Eye (tissue), 1 donor: ENCODE measurements around the gene IL20RB.

Experiments
- DNase-seq: peaks from one replicate; pipeline ENCODE4 v3.0.0-alpha.2; 2015

Gene IL20RB

DNA sequence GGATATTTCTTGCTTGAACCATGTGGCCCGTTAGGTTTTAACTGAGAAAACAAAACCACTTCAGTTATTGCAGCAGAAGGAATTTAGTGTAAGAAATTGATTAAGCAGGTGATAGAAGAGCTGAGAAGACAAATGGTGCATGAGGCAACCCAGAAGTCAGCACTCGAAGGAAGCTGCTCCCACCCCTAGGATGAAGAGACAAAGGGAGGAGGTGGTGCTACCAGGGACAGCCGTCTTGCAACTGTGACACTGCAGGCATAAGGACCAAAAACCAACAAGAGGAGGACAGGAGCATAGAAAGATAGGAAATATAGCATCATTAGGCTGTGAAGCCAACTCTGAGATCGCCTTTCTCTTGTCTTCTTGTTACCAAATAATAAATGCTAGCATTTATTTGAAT is 89.0 kb downstream of the IL20RB start:
- DNase-seq, result no peak

DNA sequence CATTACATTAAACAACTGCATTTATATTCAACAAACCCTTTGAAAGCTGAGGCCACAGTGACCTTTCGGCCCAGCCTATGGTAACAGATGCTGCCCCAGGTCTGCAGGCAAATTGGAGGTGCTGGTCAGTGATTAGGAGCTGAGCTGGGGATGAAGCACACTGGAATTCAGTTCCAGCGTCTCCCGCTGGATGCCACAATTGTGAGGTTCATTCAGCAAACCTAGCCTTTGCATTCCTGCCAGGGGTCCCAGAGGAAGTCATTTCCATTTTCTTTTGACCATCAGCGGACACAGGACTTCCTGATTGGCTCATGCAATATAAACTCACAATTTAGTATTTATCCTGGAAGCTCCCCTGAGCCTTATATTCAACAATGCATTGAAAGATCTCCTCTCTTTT is 89.5 kb downstream of the IL20RB start:
- DNase-seq, result no peak

DNA sequence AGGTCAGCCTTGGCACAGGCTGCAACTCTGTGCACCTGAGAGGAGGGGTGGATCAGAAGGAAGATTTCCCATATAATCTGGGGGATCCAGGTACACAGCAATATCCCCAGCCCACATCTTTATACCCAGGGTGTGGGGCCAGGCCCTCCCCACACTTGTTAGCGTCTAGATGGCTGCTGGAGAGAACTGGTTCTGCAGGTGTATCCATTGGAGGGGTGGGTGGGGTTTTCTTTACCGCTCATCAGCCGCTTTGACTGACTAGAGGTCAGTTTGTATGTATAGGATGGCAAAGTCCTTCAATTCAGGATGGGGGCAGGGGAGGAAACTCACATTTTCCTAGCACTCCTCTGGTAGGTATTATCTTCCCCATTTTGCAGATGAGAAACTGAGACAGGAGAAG is 92.5 kb downstream of the IL20RB start:
- no peak for DNase-seq

DNA sequence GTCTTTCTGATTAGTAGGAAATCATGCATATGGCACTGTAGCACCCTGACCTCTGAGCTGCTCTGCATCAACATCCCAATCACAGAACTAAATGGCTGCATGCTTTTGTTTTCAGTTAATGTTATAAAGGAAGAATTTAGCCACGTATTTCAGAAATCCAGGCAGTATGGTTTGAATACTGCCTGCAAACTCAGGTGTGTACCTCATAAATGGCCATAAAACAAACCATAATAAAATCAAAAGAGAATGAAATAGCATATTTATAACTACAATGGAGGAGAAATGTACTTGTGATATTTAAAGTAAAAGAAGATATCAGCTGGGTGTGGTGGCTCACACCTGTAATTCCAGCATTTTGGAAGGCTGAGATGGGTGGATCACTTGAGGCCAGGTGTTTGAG is 94.5 kb downstream of the IL20RB start:
- no peak for DNase-seq
